Lower leg skin (tissue), 4 donors: ENCODE measurements around the gene JPH3. TPM values are rescaled to one million over a fixed set of nuclear protein-coding genes. Genes with fewer than 3 reads are reported as not detected.
A peak's percentile ranks its signal among the peaks of the same experiment; 100 is the strongest.

ENCODE experiments used
- DNase-seq, 2 donors: peaks; one replicate each; pipeline ENCODE4 v3.0.0-alpha.2; 2019; ENCODE audit warnings: low spot score in 2 of 2
- H3K4me3 ChIP-seq: fragments of 200-600 bp; sonication (generic); 2 replicates; pipeline ENCODE4 v1.5.1; 2017; ENCODE audit warnings: mild to moderate bottlenecking, low read depth; ENCODE audit not compliant: poor library complexity, severe bottlenecking
- CTCF ChIP-seq, 3 donors: fragments of 450-650 bp; IDR thresholded peaks; one replicate each; pipeline ENCODE4 v1.5.1; 2016; ENCODE audit warnings: antibody characterized with exemption in 3 of 3, mild to moderate bottlenecking in 3 of 3, moderate library complexity in 2 of 3
- POLR2A ChIP-seq, 2 donors: fragments of 450-650 bp; IDR thresholded peaks; one replicate each; pipeline ENCODE4 v1.6.1; 2016 to 2017; ENCODE audit warnings: antibody characterized with exemption in 2 of 2, mild to moderate bottlenecking in 1 of 2, moderate library complexity in 1 of 2
- WGBS, 2 donors: methylation state at CpG; one replicate each; pipeline ENCODE4 v1.1.5; 2018; 5-methylcytosine and 5-hydroxymethylcytosine counted together
- intact Hi-C: fragments of 100-400 bp; cut with DNase I; formaldehyde crosslinking; loops from one replicate; pipeline ENCODE4 v1.15.0; 2023; ENCODE audit warnings: low total_unique reads
- total RNA-seq, 4 donors: library from RNA; depleted of rRNA; stranded (reverse); fragments of >200 nt; gene quantifications; one replicate each; pipeline ENCODE4 v1.1.0, GENCODE V29; 2016

JPH3 gene
- total RNA-seq, 4 donors from 2014 or later = not detected

- WGBS, 2 donors = 17 to 28% methylated on average over 4 to 13 of the region's 23 CpGs
- H3K4me3 ChIP-seq = no peak overlapping the region
- TF ChIP-seq POLR2A (IDR thresholded peaks at IDR 0.05) (no peak), CTCF (IDR thresholded peaks at IDR 0.05) (no peak)
- intact Hi-C loops = loop anchor here (10.0 kb wide), 1 partner anchor 221 kb away; no protein-coding TSS in a partner anchor
- peak in 1 of 2 donors; percentile 90 for DNase-seq
Observed at GRCh38 chr16:87635541-87636049, 33.3 kb downstream of the JPH3 start.

DNA sequence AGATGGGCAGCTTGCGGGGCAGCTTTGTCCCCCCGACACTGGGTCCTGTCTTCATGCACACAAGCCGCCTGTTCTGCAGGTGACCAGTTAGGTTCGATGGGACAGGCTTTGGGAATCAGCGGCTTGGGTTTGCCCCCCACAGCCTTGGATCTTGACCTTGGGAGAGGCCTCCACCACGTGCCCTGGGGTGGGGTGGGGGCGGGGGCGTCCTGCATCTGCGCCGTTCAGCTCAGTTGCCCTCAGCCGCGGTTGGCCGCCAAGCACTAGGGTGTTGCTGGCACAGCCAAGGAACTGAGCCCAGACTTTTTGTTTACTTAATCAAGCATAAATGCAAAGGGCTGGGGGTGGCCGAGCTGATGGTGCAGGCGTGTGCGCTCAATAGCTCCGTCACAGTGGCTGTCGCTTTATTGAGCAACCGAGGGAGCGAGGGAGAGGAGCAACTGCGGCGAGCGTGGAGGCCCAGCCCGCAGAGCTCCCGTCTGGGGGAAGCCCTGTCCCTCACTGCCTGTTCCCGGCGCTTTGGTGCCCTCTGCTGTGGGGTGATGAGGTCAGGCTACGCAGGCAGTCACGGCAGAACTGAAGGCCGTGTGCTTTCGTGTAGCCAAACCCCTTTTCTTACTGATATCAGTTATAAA lies 33.9 kb downstream of the JPH3 start:
- 1% methylated on average over 23 to 25 of the region's 31 CpGs for WGBS, 2 donors
- intact Hi-C loops = loop anchor here (10.0 kb wide), 1 partner anchor 221 kb away; no protein-coding TSS in a partner anchor
- no peak overlapping the region for H3K4me3 ChIP-seq
- DNase-seq = peak; percentile 68 to 95
- no peak for TF ChIP-seq CTCF (IDR thresholded peaks at IDR 0.05)
- TF ChIP-seq POLR2A (IDR thresholded peaks at IDR 0.05) = no peak

GRCh38 chr16:87636741-87637140 lies 34.4 kb downstream of the JPH3 start:
- TF ChIP-seq POLR2A (IDR thresholded peaks at IDR 0.05) (no peak), CTCF (IDR thresholded peaks at IDR 0.05) (no peak)
- no peak overlapping the region for H3K4me3 ChIP-seq
- DNase-seq = no peak
- intact Hi-C loops = loop anchor here (10.0 kb wide), 1 partner anchor 222 kb away; no protein-coding TSS in a partner anchor
- WGBS, 2 donors = 85 to 86% methylated on average over 22 of the region's 22 CpGs

DNA sequence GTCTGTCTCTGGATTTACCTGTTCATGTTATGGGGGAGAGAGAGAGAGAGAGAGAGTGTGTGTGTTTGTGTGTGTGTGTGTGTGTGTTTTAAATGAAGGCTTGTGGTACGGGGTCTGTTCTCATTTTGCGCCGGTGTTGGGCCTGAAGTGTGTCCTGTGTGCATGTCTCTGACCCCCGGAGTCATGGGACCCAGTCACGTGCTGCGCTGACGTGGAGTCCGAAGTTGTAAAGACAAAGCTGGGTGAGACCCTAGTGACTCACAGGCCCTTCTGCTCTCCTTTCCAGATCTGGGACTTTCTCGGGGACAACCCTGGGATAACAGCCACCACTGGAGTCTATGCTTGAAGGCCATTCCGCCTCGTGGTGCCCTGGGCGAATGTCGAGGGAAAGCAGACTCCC lies 35.0 kb downstream of the JPH3 start:
- no peak overlapping the region for H3K4me3 ChIP-seq
- TF ChIP-seq CTCF (IDR thresholded peaks at IDR 0.05) (no peak), POLR2A (IDR thresholded peaks at IDR 0.05) (no peak)
- DNase-seq = no peak
- intact Hi-C loops = loop anchor here (10.0 kb wide), 1 partner anchor 223 kb away; no protein-coding TSS in a partner anchor
- 88 to 90% methylated on average over 13 of the region's 13 CpGs for WGBS, 2 donors

DNA sequence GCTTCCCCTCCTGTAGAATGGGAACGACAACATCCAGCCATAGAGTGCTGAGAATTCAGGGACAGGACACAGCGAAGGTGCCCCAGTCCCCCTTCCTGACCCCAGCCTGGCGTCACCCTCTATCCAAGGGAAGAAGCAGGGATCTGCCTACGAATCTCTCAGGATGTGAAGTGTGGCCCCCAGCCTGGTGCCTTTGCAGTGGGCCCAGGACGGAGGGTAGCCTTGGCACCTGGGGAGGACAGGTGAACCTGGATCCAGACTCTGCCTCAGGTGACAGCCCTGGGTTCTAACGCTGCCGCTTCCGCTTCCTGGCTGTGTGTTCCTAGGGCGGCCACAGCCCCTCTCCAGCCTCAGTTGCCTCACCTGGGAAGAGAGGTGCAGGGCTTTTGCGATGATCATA lies 36.4 kb downstream of the JPH3 start:
- TF ChIP-seq POLR2A (IDR thresholded peaks at IDR 0.05) = no peak
- no peak for TF ChIP-seq CTCF (IDR thresholded peaks at IDR 0.05)
- 79 to 80% methylated on average over 9 to 10 of the region's 10 CpGs for WGBS, 2 donors
- intact Hi-C loops = loop anchor here (10.0 kb wide), 1 partner anchor 224 kb away; no protein-coding TSS in a partner anchor
- H3K4me3 ChIP-seq = no peak overlapping the region
- DNase-seq = no peak
